Measurements from ENCODE around the gene LMX1A.

LMX1A gene

GRCh38 chr1:165355977-165356811 is at the start of gene LMX1A:
TSS of gene LMX1A (minus strand) at chr1:165356715. CDS start at chr1:165355559, 1,156 bp downstream.
- DNase-seq: no peak

- DNase-seq: no peak
These were observed 47.4 kb upstream of the LMX1A start for GRCh38 chr1:165403835-165404482.

DNA sequence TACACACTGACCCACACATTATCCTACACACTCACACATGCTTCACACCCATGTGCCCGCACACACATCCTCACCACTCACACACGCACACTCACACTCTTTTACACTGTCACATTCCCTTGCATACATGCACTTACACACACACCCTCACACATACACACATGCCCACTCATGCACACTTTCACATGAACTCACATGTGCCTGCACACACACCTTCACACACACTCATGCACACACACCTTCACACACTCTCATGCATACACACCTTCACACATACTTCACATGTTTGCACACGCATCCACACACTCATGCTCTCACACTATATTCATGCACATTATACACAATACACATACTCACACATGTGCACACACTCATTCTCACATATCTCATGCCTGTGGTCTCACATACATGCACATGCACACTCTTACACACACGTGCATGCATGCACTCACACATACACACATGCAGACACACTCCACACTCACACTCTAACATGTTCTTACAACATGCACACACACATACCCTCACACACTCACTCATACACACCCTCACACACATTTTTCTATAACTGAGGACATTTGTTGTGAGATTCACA is 46.1 kb upstream of the LMX1A start:
- DNase-seq: no peak

DNA sequence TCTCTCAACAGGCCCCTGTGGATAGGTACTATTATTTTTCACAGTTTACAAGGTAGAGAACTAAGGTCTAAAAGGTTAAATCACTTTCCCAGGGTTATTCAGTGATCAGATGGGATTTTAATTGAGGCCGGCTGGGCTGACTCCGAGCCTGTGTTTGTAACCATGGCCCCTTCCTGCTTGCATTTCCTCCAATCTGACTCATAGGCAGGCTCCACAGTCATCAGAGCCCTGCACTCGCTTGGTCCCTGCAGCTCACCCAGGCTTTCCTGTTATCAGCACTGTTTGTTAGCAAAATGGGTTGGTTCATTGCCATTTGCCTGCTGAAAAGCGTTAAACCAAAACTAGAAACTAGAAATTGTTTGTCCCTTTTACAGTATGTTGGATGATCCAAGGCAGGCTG is 41.4 kb upstream of the LMX1A start:
- no peak for DNase-seq

- no peak for DNase-seq
These were observed 39.4 kb upstream of the LMX1A start for GRCh38 chr1:165395901-165396300.

DNA sequence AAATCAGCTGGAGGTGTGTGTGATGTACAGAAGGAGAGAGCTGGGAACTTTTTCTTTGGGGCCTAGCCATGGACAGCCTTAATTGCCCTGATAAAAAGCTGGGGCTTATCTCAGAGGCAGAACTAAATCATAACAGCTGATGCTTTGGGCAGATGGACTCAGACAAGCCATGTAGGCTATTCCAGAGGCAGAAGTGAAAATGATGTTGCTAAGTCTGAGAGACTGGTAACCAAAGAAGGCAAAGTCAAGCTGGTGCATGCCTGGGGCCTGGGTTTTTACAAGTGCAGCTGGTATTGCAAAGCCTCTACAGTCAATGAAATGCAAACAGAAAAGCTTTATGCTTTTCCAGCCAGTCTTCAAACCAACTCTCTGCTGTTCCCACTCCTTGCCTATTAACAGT is 39.0 kb upstream of the LMX1A start:
- DNase-seq: no peak

- peak; percentile 83 for DNase-seq
These were observed 36.4 kb upstream of the LMX1A start for GRCh38 chr1:165392634-165393571.

GRCh38 chr1:165389609-165390008 is 33.1 kb upstream of the LMX1A start:
- DNase-seq: no peak

- DNase-seq: no peak
These were observed 31.4 kb upstream of the LMX1A start for GRCh38 chr1:165387961-165388360.

GRCh38 chr1:165387505-165387904 is 31.0 kb upstream of the LMX1A start:
- DNase-seq: no peak

DNA sequence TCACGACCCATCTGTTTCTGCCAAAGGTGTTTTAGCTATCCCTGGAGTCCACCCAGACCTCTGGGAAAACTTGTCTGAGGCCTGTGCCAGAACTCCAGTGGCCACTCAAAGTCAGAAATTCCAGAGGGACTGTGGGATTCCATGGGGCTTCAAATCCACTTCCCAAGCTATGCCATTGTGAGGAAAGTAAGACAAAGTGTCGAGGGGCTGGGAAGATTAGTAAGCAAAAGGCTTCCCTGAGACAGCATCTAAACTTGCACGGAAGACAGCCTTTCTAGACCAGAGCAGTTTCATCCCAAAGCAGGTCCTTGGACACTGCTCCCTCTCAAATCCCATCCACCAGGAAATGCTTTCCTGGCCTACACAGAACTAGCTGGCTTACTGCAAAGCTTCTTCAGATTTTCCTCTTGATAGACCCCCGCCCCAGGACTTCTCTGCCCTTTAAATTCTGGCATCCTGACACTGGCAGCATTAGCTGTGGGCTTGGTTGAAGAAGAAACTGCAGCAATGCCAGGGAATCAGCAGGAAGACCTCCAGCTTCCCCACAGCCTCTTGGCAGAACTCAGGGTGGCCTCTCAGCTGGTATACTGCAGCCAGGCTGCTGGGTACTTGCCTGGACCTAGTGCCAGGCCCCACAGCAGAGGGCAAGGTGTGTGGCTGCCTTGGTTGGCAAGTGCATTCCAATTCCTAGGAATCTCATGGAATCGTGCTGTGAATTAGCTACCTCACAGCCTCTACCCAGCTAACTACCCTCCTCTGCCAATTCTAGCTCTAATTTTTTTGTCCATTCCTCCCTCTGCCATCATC is 27.3 kb upstream of the LMX1A start:
- DNase-seq: no peak

DNA sequence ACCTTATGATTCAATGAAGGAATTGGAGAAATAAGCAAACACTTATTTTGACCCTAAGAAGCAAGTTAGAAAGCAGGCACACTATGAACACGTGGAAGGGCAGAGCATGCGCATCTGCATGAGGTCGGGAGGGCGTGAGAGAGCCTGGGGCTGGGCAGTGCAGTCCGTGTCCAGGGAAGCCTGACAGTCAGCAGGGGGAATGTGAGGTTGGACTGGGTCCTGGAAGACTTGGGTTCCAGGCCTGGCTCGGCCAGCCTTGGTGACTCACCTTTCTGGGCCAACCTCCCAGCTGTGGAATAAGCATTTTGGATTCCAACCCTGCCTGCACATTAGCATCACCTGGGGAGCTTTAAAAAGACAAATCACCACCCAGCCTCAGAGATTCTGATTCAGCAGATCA is 26.6 kb upstream of the LMX1A start:
- no peak for DNase-seq

DNA sequence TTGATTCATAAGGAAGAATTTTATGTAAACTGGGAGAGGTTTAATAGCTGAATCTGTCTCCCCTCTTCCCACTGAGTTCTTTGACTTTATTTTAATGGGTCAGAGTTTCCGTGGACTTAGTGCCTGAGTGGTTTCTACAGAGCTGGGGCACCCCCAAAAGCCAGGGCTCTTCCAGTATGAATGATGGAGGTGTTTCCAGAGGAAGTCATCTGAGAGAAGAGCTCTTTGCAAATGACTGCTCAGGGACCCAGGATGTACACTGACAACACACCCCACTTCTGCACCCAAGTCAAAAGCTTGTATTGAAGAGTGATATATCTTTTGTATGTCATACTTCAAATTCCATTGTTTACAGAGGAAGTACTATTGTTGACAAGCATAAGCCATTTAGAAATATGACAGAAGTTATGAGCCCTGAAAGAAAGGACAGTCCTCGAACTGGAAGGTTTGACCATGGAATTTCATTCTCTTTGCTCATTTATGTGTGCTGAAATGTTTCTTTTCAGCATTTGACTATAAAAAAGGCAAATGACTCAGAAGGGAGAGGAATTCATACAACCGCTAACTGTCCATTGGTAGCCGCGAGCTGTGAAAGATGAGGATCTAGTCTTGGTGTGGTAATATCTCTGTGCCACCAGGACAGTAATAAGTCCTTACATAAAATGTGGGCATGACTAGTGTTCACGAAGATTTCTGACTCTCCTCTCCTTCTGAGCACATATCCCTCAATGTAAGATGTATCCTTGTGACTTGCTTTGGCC is 25.4 kb upstream of the LMX1A start:
- DNase-seq: no peak

- DNase-seq: no peak
These were observed 20.3 kb upstream of the LMX1A start for GRCh38 chr1:165376811-165377311.

DNA sequence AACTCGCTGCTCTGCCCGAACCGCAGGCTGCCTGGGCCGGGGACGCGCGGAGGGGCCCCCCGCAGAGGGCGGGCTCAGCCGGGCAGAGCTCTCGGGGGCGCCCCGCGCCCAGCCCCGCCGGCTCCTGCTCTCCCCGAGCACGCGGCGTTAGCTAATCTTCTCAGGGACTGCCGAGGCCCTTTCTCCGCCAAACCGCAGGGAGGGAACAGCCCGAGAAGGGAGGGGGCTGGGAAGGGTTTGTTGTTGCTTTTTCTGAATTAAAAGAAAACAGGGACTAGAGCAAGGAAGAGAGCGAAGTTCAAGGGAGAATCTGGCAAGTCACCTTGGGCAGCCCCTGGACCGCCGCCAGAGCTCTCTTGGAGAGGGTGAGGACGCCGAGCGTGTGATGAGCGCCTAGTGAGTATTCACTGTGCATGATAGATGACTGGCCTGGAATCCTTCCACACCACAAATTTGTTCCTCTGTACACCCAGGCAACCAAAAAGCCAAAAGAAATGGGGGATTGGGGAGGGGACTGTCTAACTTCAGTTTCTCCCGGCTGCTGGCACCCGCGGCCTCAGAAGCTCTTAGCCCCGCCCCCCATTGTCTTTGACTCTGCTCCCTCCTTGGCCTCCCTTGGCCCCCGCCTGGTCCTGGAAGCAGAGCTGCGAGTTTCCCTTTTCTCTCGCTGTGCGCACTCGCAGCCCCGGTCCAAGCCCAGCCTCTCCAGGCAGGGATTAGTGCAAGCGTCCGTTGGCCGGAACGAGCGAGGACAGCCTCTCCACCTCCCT is 19.7 kb upstream of the LMX1A start:
- DNase-seq: peak; percentile 20

DNA sequence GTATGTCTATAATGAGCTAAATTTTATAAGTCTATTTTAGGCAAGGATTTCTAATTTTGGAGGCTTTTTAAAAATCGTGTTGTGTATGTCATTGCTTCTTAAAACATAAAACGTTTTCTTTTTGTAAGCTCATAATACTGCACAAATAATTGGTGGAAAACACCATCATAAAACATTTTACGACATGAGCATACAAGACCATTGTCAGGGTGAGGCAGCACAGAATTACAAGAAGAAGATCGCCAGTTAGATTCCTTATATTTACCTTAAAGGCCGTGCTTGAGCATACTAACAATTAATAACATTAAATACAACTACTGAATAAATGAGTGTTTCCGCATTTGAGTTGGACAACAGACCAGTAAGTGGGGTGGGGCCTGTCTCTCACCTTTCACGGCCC is 19.1 kb upstream of the LMX1A start:
- no peak for DNase-seq

DNA sequence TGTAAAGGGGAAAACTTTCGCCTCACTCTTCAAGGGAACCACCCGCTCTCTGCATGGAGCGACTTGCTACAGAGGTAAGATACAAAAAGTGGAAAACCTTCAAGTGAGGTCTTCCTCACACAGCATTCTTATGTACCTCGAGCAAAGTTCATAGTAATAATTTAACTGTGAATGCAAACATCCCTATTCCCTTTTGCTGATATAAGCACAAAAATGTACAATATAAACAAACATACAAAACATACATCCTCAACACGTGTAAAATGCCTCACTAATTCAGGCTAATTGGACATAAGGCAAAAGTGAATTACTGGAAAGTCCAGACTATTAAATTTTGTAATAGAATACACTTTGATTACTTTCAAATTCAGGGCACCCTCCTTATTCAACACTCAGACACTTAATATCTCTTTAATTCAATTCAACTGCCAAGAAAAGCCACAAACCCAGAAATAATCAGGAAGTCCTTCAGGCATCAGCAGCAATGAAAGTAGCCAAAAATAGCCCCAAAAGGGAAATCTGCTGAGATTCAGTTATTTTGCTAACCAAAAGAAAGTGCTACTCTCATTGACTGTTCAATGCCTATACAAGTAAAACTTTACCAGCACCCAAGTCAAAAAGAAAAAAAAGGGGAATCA is 15.2 kb upstream of the LMX1A start:
- no peak for DNase-seq

GRCh38 chr1:165369255-165369848 is 12.8 kb upstream of the LMX1A start:
- peak; percentile 23 for DNase-seq

GRCh38 chr1:165367375-165367993 is 11.0 kb upstream of the LMX1A start:
- DNase-seq: peak; percentile 53
